Breast epithelium (tissue), 3 donors: ENCODE measurements around the gene ENTPD3.
"Not testable (repeated sequence)": the region's sequence is repeated elsewhere in the genome, so short reads cannot be mapped to it uniquely, and the experiment has no call there.

Source experiments
- POLR2A ChIP-seq: fragments of 450-650 bp; IDR thresholded peaks from one replicate; pipeline ENCODE4 v1.6.1; 2016; ENCODE audit warnings: antibody characterized with exemption, mild to moderate bottlenecking, moderate library complexity
- POLR2AphosphoS5 ChIP-seq, 3 donors: sonication (generic); formaldehyde crosslinking; IDR thresholded peaks; one replicate each; pipeline ENCODE4 v1.6.1; 2017; ENCODE audit warnings: antibody characterized with exemption in 3 of 3
- TF ChIP-seq, protein P1 (sequence below), 3 donors: fragments of 450-650 bp; IDR thresholded peaks; one replicate each; pipeline ENCODE4 v1.5.1; 2016 to 2017; ENCODE audit warnings: antibody characterized with exemption in 3 of 3, mild to moderate bottlenecking in 3 of 3, moderate library complexity in 3 of 3

DNA sequence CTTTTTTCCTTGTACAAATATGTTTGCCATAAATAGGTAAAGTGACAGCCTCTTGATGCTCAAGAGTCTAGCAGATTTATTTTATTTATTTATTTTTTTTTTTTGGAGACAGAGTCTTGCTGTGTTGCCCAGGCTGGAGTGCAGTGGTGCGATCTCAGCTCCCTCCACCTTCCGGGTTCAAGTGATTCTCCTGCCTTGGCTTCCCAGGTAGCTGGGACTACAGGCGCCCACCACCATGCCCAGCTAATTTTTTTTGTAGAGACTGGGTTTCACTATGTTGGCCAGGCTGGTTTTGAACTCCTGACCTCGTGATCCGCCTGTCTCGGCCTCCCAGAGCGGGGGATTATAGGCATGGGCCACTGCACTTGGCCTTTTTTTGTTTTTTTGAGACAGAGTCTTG is 75.9 kb downstream of the ENTPD3 start:
- not testable (repeated sequence) for TF ChIP-seq POLR2AphosphoS5 (IDR thresholded peaks at IDR 0.05); POLR2A
- TF ChIP-seq, protein P1, sequence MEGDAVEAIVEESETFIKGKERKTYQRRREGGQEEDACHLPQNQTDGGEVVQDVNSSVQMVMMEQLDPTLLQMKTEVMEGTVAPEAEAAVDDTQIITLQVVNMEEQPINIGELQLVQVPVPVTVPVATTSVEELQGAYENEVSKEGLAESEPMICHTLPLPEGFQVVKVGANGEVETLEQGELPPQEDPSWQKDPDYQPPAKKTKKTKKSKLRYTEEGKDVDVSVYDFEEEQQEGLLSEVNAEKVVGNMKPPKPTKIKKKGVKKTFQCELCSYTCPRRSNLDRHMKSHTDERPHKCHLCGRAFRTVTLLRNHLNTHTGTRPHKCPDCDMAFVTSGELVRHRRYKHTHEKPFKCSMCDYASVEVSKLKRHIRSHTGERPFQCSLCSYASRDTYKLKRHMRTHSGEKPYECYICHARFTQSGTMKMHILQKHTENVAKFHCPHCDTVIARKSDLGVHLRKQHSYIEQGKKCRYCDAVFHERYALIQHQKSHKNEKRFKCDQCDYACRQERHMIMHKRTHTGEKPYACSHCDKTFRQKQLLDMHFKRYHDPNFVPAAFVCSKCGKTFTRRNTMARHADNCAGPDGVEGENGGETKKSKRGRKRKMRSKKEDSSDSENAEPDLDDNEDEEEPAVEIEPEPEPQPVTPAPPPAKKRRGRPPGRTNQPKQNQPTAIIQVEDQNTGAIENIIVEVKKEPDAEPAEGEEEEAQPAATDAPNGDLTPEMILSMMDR (IDR thresholded peaks at IDR 0.05), result not testable (repeated sequence)
